Adrenal gland (tissue), 12 donors: Measurements from ENCODE around the gene RAP1GAP2. TPM values are rescaled to one million over a fixed set of nuclear protein-coding genes. Genes with fewer than 3 reads are reported as not detected.

Experiments
- DNase-seq, 7 donors: peaks; one replicate each; pipeline ENCODE4 v3.0.0-alpha.2; 2019 to 2020
- H3K27ac ChIP-seq, 5 donors: fragments of 200-600 bp; sonication (generic) in 4 of 5; 1 replicate in 3 of 5; 2 replicates in 2 of 5; pipeline versions ENCODE4 v1.5.1 to v1.8.0; 2016 to 2020; ENCODE audit warnings: mild to moderate bottlenecking in 1 of 5
- H3K27me3 ChIP-seq: fragments of 200-600 bp; 2 replicates; pipeline ENCODE4 v1.8.0; 2021
- H3K36me3 ChIP-seq, 2 donors: fragments of 200-600 bp; replicated peaks in 1 of 2; 1 replicate in 1 of 2; 2 replicates in 1 of 2; pipeline versions ENCODE4 v1.5.1 to v1.8.0; 2018 to 2022
- H3K4me1 ChIP-seq, 2 donors: fragments of 200-600 bp; replicated peaks in 1 of 2; 1 replicate in 1 of 2; 2 replicates in 1 of 2; pipeline versions ENCODE4 v1.5.1 to v1.8.0; 2018 to 2021
- H3K4me3 ChIP-seq, 4 donors: fragments of 200-600 bp; sonication (generic) in 3 of 4; one replicate each; pipeline ENCODE4 v1.5.1; 2016 to 2018
- H3K9me3 ChIP-seq, 3 donors: fragments of 200-600 bp; sonication (generic) in 1 of 3; replicated peaks in 1 of 3; 1 replicate in 2 of 3; 2 replicates in 1 of 3; pipeline versions ENCODE4 v1.5.1 to v1.8.0; 2016 to 2021
- POLR2A ChIP-seq, 2 donors: fragments of 450-650 bp; IDR thresholded peaks; one replicate each; pipeline ENCODE4 v1.6.1; 2017; ENCODE audit warnings: antibody characterized with exemption in 2 of 2, mild to moderate bottlenecking in 2 of 2, moderate library complexity in 1 of 2
- WGBS, 4 donors: extraction: QIAGEN DNeasy Blood & Tissue Kit in 2 of 4; methylation state at CpG; one replicate each; pipeline versions ENCODE4 v1.1.5 to v1.1.7; 2013 to 2017; 5-methylcytosine and 5-hydroxymethylcytosine counted together
- intact Hi-C, 2 donors: fragments of 100-400 bp; cut with DNase I; formaldehyde crosslinking; loops; one replicate each; pipeline versions ENCODE4 v1.14.1 to v1.15.0; 2022 to 2023
- polyA plus RNA-seq, 3 donors: library from polyadenylated mRNA; stranded (reverse); fragments of 200-250 nt in 2 of 3; fragments of 350-450 nt in 1 of 3; fragmentation: Illumina TruSeq in 1 of 3; extraction: RNeasy Lipid Tissue Mini Kit (QIAGEN cat#74804) in 1 of 3; gene quantifications; one replicate each; pipeline ENCODE4 v1.2.3, GENCODE V29; 2013 to 2014
- total RNA-seq, 9 donors: library from RNA; depleted of rRNA in 4 of 9; stranded (reverse); fragments of >200 nt in 4 of 9; fragments of 120-200 nt in 1 of 9; fragmentation: NEBNext Ultra II Directional in 1 of 9; extraction: Animal tissue kit (Norgen Biotek cat#: 25700) in 1 of 9; gene quantifications; one replicate each; pipeline versions ENCODE4 v1.1.0 to v1.2.4, GENCODE V29; 2013 to 2023
- TF ChIP-seq, protein P1 (sequence below), 6 experiments: fragments of 450-650 bp in 4 of 6; fragments of 200-600 bp in 2 of 6; sonication (generic) in 1 of 6; IDR thresholded peaks; 1 replicate in 5 of 6; 2 replicates in 1 of 6; pipeline versions ENCODE4 v1.5.1 to v1.8.0; 2016 to 2021; ENCODE audit warnings: antibody characterized with exemption in 6 of 6, mild to moderate bottlenecking in 2 of 6, moderate library complexity in 1 of 6
- donor health status: healthy with polysubstance abuse.
- donor health status: Bipolar disorder and iron deficiency.
- donor health status: DM: yes; HTN: yes; CAD: no.
- donor health status: DM: no; HTN: no; CAD: no.
- donor health status: DM: no; HTN: no; CAD: no.
- donor health status: DM: yes; HTN: yes; CAD: no.

The RAP1GAP2 gene
- total and polyA plus RNA-seq, 12 donors = 4.2 to 20.4 (median 6.9) TPM

DNA sequence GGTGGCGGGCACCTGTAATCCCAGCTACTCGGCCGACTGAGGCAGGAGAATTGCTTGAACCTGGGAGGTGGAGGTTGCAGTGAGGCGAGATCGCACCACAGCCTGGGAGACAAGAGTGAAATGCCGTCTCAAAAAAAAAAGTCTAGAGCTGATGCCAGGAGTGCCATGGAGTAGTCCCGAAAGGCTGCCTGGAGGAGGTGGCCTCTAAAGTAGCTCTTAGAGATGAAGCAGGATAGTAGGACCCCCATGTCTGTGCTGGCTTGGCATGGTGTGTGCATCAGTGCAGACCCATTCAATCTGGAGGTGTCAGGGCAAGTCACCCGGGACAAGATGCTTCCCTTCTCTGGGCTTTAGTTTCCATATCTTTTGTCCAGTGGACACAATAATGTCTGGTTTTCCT lies 6.3 kb downstream of the RAP1GAP2 start:
- no peak overlapping the region for H3K27ac ChIP-seq
- H3K36me3 ChIP-seq = no peaks in the 10 kb centered on the region
- no peak for DNase-seq
- TF ChIP-seq, protein P1, sequence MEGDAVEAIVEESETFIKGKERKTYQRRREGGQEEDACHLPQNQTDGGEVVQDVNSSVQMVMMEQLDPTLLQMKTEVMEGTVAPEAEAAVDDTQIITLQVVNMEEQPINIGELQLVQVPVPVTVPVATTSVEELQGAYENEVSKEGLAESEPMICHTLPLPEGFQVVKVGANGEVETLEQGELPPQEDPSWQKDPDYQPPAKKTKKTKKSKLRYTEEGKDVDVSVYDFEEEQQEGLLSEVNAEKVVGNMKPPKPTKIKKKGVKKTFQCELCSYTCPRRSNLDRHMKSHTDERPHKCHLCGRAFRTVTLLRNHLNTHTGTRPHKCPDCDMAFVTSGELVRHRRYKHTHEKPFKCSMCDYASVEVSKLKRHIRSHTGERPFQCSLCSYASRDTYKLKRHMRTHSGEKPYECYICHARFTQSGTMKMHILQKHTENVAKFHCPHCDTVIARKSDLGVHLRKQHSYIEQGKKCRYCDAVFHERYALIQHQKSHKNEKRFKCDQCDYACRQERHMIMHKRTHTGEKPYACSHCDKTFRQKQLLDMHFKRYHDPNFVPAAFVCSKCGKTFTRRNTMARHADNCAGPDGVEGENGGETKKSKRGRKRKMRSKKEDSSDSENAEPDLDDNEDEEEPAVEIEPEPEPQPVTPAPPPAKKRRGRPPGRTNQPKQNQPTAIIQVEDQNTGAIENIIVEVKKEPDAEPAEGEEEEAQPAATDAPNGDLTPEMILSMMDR (IDR thresholded peaks at IDR 0.05) = no peak
- TF ChIP-seq POLR2A (IDR thresholded peaks at IDR 0.05) = no peak
- H3K4me3 ChIP-seq = no peak overlapping the region
- no peaks in the 10 kb centered on the region for H3K9me3 ChIP-seq
- 89 to 98% (median 96%) methylated on average over 8 of the region's 8 CpGs for WGBS, 4 donors
- intact Hi-C loops = no loop called here
- H3K4me1 ChIP-seq = peaks cover 7 to 8% of the 10 kb centered on the region in 2 donors
- H3K27me3 ChIP-seq = no peaks in the 10 kb centered on the region

DNA sequence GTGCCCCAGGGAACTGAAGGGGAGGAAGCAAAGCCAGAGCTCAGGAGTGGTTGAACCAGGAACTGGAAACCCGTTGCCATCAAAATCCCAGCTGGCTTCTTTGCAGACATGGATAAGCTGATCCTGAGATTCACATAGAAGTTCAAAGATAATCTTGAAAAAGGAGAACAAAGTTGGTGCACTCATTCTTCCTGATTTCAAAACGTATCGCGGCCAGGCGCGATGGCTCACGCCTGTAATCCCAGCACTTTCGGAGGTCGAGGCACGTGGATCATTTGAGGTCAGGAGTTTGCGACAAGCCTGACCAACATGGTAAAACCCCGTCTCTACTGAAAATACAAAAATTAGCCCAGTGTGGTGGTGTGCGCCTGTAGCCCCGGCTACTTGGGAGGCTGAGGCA lies 7.1 kb downstream of the RAP1GAP2 start:
- WGBS, 4 donors = 79 to 91% (median 82%) methylated on average over 13 to 14 of the region's 14 CpGs
- Histone ChIP-seq H3K4me3 (no peak overlapping the region), H3K9me3 (no peaks in the 10 kb centered on the region), H3K36me3 (no peaks in the 10 kb centered on the region), H3K27me3 (no peaks in the 10 kb centered on the region), H3K27ac (peak overlapping the region in 1 of 5 donors; percentile 66), H3K4me1 (peaks cover 7 to 8% of the 10 kb centered on the region in 2 donors)
- intact Hi-C loops = no loop called here
- no peak for DNase-seq
- TF ChIP-seq, protein P1 (IDR thresholded peaks at IDR 0.05) = no peak
- no peak for TF ChIP-seq POLR2A (IDR thresholded peaks at IDR 0.05)

DNA sequence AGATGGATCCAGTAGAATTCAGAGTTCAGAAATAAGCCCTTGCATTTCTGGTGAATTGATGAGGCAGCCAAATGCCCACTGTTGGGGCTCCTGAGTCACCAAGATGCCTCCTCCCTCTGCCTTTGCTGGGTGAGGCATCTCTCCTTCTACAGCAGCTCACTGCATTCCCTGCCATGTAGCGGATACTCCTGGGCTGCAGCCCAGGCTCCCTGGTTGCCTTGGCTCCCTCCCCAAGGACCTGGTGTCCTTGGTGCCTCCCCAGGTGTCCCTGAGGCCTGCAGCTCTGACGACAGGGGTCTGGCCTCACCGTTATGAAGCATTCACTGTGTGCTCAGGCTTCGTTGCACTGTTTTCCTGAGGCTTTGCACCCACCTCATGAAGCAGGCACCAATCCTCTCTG lies 7.7 kb downstream of the RAP1GAP2 start:
- no peaks in the 10 kb centered on the region for H3K36me3 ChIP-seq
- peak overlapping the region in 3 of 5 donors; percentile 26 to 66 (median 52) for H3K27ac ChIP-seq
- H3K27me3 ChIP-seq = no peaks in the 10 kb centered on the region
- intact Hi-C loops = no loop called here
- no peak overlapping the region for H3K4me3 ChIP-seq
- H3K4me1 ChIP-seq = peaks cover 7 to 8% of the 10 kb centered on the region in 2 donors
- H3K9me3 ChIP-seq = no peaks in the 10 kb centered on the region
- peak; percentile 50 to 78 (median 69) for DNase-seq
- TF ChIP-seq, protein P1 (IDR thresholded peaks at IDR 0.05) = no peak
- no peak for TF ChIP-seq POLR2A (IDR thresholded peaks at IDR 0.05)
- WGBS, 4 donors = 36 to 53% (median 43%) methylated on average over 2 to 4 of the region's 4 CpGs

DNA sequence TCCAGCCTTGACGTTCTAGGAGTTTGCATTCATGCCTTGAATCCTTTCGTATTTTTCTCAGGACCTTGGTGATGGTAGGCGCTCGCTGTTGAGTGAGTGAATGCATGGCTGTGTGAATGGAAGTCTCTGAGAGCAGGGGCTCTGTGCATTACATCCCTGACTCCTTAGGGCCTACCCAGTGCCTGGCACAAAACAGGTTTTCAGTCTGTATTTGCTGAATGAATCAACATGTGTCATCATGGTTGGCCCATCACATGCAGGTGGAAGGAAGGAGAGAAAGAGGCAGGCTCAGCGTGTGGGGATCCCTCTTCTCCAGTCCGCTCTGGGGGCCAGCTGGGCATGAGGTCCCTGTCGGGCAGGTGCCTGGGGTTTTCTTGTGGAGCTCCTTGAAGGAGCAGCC lies 8.7 kb downstream of the RAP1GAP2 start:
- WGBS, 4 donors = 86 to 96% (median 92%) methylated on average over 6 to 7 of the region's 7 CpGs
- H3K9me3 ChIP-seq = no peaks in the 10 kb centered on the region
- H3K36me3 ChIP-seq = no peaks in the 10 kb centered on the region
- H3K4me1 ChIP-seq = peaks cover 7 to 8% of the 10 kb centered on the region in 2 donors
- DNase-seq = no peak
- intact Hi-C loops = no loop called here
- no peaks in the 10 kb centered on the region for H3K27me3 ChIP-seq
- TF ChIP-seq POLR2A (IDR thresholded peaks at IDR 0.05) = no peak
- TF ChIP-seq, protein P1 (IDR thresholded peaks at IDR 0.05) = no peak
- peak overlapping the region in 2 of 5 donors; percentile 52 to 66 for H3K27ac ChIP-seq
- H3K4me3 ChIP-seq = no peak overlapping the region
